ENCODE results near the gene SH3RF3. TPM values are rescaled to one million over a fixed set of nuclear protein-coding genes. Genes with fewer than 3 reads are reported as not detected.

The SH3RF3 gene
- total RNA-seq, 3 donors from 2014 or later: 3.2 to 5.6 (median 4.6) TPM

DNA sequence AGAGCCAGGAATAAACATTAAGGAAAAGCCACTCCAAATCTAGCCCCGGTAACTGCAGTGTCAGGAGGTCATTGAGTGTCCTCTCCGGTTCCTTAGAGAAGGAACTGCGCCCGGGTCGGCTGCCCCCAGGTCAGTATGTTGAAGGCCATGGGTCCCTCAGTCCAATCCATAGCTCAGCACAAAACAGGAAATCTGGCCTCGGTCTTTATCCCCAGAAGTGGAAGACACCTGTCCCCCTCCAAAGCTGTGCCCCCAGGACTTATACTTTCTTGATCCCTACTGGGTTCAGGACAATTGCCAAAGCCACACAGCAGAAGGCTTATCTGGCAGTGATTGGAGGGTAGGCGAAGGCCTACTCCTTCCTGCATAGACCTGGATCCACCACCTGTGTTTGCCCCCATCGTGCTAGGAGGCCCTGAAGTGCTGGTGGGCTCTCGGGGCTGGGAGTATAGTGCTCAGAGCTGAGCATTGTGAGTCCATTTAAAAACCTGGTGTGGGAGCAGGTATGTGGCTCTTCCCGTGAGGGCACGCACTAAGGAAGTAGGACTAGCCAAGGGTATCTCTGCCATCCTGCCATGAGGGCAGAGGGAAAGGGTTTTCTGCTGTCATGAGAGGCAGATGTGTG is 306.2 kb downstream of the SH3RF3 start:
- no peak for TF ChIP-seq CTCF (IDR thresholded peaks at IDR 0.05)
- TF ChIP-seq POLR2AphosphoS5 (IDR thresholded peaks at IDR 0.05): no peak
- no peak for TF ChIP-seq POLR2A (IDR thresholded peaks at IDR 0.05)
- Histone ChIP-seq H3K4me1 (no peaks in the 10 kb centered on the region), H3K36me3 (no peaks in the 10 kb centered on the region), H3K9me3 (no peaks in the 10 kb centered on the region), H3K27me3 (no peaks in the 10 kb centered on the region), H3K4me3 (no peak overlapping the region), H3K27ac (peak overlapping the region in 1 of 2 donors; percentile 55)
- peak in 1 of 2 donors; percentile 28 for DNase-seq (ENCODE audit: low spot score in 2 of 2)
- intact Hi-C loops (cut with DNase I; ENCODE audit: low total_unique reads): no loop called here

DNA sequence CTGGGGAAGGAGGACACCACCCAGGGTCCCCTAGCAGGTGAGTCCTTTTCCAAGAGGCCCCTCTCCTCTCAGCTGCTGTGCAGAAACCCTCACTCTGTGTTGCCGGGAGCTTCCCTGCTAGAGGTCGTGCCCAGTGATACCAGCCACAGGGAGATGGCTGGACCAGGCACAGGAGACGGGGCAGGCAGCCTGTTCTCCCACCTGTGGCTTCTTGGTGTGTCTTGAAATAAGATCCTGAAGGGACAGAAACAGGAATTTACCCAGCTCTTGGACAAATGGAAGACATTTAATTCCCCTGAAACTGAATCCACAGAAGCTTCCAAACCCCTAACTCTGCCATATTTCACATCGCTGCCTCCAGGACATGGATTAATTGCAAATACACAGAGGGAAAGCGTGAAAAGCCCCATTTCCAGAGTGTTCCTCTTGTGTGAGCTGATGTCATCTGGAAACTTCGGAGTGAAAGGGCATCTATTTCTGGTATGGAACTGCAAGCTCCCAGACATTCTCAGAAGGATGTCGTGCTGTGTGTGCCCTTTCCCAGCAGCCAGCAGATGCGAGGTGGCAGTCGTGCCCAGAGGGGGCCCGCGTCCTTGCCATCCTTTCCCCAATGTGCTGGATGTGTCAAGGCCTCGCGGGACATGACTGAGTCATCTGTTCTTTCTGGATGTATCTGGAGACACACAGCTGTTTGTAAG is 307.0 kb downstream of the SH3RF3 start:
- intact Hi-C loops (cut with DNase I; ENCODE audit: low total_unique reads): no loop called here
- Histone ChIP-seq H3K4me1 (no peaks in the 10 kb centered on the region), H3K36me3 (no peaks in the 10 kb centered on the region), H3K4me3 (no peak overlapping the region), H3K27ac (peak overlapping the region in 1 of 2 donors; percentile 55), H3K27me3 (no peaks in the 10 kb centered on the region), H3K9me3 (peaks cover 0 to 6% of the 10 kb centered on the region in 2 donors)
- DNase-seq (ENCODE audit: low spot score in 2 of 2): peak in 1 of 2 donors; percentile 40
- TF ChIP-seq POLR2AphosphoS5 (IDR thresholded peaks at IDR 0.05) (peak in 2 of 3 donors; percentile 40 to 53), CTCF (IDR thresholded peaks at IDR 0.05) (no peak)

- no peak overlapping the region for H3K4me3 ChIP-seq
- no peaks in the 10 kb centered on the region for H3K4me1 ChIP-seq
- peak overlapping the region in 1 of 2 donors; percentile 69 for H3K27ac ChIP-seq
- no peaks in the 10 kb centered on the region for H3K27me3 ChIP-seq
- peaks cover 0 to 13% of the 10 kb centered on the region in 2 donors for H3K9me3 ChIP-seq
- no peak for TF ChIP-seq CTCF (IDR thresholded peaks at IDR 0.05)
- no peak for TF ChIP-seq POLR2AphosphoS5 (IDR thresholded peaks at IDR 0.05)
- TF ChIP-seq POLR2A (IDR thresholded peaks at IDR 0.05): no peak
- DNase-seq (ENCODE audit: low spot score in 2 of 2): peak in 1 of 2 donors; percentile 45
- no peaks in the 10 kb centered on the region for H3K36me3 ChIP-seq
- intact Hi-C loops (cut with DNase I; ENCODE audit: low total_unique reads): no loop called here
Measured at GRCh38 chr2:109436610-109437225, 307.7 kb downstream of the SH3RF3 start.

DNA sequence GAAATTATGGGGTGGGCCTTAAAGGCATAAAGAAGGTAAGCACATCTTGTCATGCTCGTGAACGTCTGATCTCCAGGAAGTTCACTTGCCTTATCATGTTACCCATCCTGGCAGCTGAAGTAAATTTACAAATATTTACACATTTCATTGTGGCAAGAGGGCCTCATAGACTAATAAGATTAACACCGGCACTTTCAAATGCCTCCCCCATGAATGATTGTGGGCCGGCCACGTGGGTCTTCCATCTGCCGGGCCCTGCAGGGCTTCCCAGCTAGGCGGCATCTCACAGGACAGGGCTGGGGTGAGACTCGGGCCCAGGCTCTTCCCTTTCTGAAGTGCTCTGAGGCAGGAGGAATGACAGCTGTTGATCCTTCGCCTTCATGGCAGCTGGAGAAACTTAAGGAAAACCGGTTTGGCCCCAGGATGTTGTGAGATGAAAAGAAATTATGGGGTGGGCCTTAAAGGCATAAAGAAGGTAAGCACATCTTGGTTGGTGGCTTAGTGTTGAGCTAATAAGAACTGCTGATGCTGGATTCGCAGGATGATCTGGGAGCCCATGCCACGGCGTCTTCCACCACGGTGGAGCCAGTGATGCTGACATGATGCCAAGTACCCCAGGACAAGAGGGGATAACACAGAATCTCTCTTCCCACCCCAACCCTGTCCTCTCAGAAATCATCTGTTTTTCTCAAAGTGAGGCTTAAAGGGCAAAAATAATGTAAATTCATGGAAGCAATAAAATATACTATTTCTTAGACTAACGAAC is 308.5 kb downstream of the SH3RF3 start:
- no peaks in the 10 kb centered on the region for H3K27me3 ChIP-seq
- no peak for TF ChIP-seq POLR2AphosphoS5 (IDR thresholded peaks at IDR 0.05)
- TF ChIP-seq CTCF (IDR thresholded peaks at IDR 0.05): no peak
- no peak for TF ChIP-seq POLR2A (IDR thresholded peaks at IDR 0.05)
- no peaks in the 10 kb centered on the region for H3K4me1 ChIP-seq
- peaks cover 0 to 18% of the 10 kb centered on the region in 2 donors for H3K9me3 ChIP-seq
- intact Hi-C loops (cut with DNase I; ENCODE audit: low total_unique reads): no loop called here
- no peaks in the 10 kb centered on the region for H3K36me3 ChIP-seq
- peak overlapping the region in 1 of 2 donors; percentile 69 for H3K27ac ChIP-seq
- peak in 1 of 2 donors; percentile 39 for DNase-seq (ENCODE audit: low spot score in 2 of 2)
- H3K4me3 ChIP-seq: no peak overlapping the region

Measured in breast epithelium (tissue), 4 donors.